Measurements from ENCODE around the gene CIDEA. TPM values are rescaled to one million over a fixed set of nuclear protein-coding genes. Genes with fewer than 3 reads are reported as not detected.
A peak's percentile ranks its signal among the peaks of the same experiment; 100 is the strongest.

CIDEA gene
- total RNA-seq, 1 experiment from 2014 or later = not detected

DNA sequence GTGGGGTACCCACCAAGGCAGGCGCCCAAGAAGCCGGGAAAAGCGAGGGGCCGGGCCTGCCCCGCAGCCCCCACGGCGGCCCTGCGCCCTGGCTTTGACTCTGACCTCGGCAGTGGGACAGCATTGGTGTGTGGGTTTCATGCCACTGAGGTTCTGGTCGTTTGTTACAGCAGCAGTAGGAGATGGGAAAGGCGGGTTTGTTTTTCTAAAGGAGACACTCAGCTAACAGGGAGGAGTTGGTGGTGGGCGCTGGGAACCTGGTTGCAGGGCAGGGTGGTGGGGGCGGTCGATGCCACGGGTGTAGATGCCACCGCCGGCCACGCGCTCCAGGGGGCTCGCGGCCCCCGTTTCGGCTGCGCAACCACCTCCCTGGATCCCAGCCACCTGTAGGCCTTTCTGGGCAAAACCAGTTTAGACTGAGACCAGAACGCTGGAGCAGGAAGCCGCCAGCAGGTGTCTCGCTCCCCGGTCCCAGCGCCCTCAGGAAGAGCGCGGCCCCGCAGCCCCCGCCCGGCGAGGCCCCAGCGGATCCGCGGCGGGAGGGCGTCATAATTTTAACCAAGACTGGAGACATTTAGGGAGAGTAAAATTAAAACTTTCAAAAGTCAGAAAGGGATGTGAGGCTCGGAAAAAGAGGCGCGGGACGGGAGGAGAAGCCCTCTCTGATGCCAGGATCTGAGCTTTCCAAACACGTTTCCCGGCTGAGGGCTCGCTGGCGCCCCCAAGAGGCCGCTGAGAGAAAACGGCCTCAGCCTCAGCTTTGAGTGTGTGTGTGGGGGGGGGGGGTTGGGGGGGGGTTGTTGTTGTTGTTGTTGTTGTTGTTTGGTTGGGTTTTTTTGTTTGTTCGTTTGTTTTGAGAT is 17.4 kb downstream of the CIDEA start:
- Mint-ChIP-seq H3K27ac (peak overlapping the region in 1 of 3 experiments; percentile 86; a peak in 1 of 7 replicates), H3K9me3 (no peaks in the 10 kb centered on the region), H3K36me3 (ENCODE audit: insufficient read depth in 1 of 3, low read depth in 3 of 3) (no peaks in the 10 kb centered on the region), H3K27me3 (ENCODE audit: low read depth) (no peaks in the 10 kb centered on the region; the same call in 1 of the 2 replicates), H3K4me1 (peaks cover 5 to 11% of the 10 kb centered on the region in 2 experiments; a peak in 3 of 4 replicates), H3K4me3 (peak overlapping the region; percentile 77 to 79)
- TF ChIP-seq, protein P1, sequence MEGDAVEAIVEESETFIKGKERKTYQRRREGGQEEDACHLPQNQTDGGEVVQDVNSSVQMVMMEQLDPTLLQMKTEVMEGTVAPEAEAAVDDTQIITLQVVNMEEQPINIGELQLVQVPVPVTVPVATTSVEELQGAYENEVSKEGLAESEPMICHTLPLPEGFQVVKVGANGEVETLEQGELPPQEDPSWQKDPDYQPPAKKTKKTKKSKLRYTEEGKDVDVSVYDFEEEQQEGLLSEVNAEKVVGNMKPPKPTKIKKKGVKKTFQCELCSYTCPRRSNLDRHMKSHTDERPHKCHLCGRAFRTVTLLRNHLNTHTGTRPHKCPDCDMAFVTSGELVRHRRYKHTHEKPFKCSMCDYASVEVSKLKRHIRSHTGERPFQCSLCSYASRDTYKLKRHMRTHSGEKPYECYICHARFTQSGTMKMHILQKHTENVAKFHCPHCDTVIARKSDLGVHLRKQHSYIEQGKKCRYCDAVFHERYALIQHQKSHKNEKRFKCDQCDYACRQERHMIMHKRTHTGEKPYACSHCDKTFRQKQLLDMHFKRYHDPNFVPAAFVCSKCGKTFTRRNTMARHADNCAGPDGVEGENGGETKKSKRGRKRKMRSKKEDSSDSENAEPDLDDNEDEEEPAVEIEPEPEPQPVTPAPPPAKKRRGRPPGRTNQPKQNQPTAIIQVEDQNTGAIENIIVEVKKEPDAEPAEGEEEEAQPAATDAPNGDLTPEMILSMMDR (conservative IDR thresholded peaks at IDR 0.05) = peak; percentile 85
- no peak overlapping the region for H4K91ac ChIP-seq (ENCODE audit: insufficient read length, low read depth, low read length)
- peak overlapping the region; percentile 83 for H3K18ac ChIP-seq (ENCODE audit: insufficient read length, low read depth, low read length)
- peak overlapping the region; percentile 30 for H3K4me2 ChIP-seq (ENCODE audit: insufficient read depth, insufficient read length, low read length)
- no peak overlapping the region for H2AK5ac ChIP-seq (ENCODE audit: insufficient read length, low read length)
- no peak overlapping the region for H2BK20ac ChIP-seq (ENCODE audit: low read depth, low read length, poor library complexity, severe bottlenecking)
- H3K27ac ChIP-seq (ENCODE audit: insufficient read length, low read depth, low read length) = no peak overlapping the region
- peak overlapping the region; percentile 88; the same call in 1 of the 2 replicates for H3K14ac ChIP-seq (ENCODE audit: insufficient read depth, low read length)
- H3K79me2 ChIP-seq (ENCODE audit: insufficient read depth, low read length) = no peaks in the 10 kb centered on the region
- no peak overlapping the region for H3K23ac ChIP-seq (ENCODE audit: insufficient read length, low read depth, low read length)
- no peak overlapping the region for H4K5ac ChIP-seq (ENCODE audit: insufficient read length, low read depth, low read length)
- H3K23me2 ChIP-seq (ENCODE audit: insufficient read length, low read depth, low read length, poor library complexity, severe bottlenecking) = peaks cover 2% of the 10 kb centered on the region
- no peak overlapping the region for H2BK5ac ChIP-seq (ENCODE audit: insufficient read length, low read length)
- no CpG with 5 or more reads among the region's 51 CpGs for WGBS (ENCODE audit: extremely low coverage, insufficient read length, low lambda C conversion rate)
- no peak overlapping the region for H2BK12ac ChIP-seq (ENCODE audit: insufficient read length, low read depth, low read length)
- peak overlapping the region; percentile 64 for H2BK120ac ChIP-seq (ENCODE audit: low read depth, low read length, poor library complexity, severe bottlenecking)
- H3K9ac ChIP-seq (ENCODE audit: extremely low read depth, insufficient read length, low read length) = no peak overlapping the region
- no peaks in the 10 kb centered on the region; the same call in 1 of the 2 replicates for H3K4me1 ChIP-seq (ENCODE audit: insufficient read depth, low read length)
- H3K27me3 ChIP-seq (ENCODE audit: insufficient read depth, low read length) = no peaks in the 10 kb centered on the region
- no peaks in the 10 kb centered on the region for H4K20me1 ChIP-seq (ENCODE audit: control insufficient read depth, insufficient read depth, insufficient read length)
- peak; percentile 86 for DNase-seq
- H2BK15ac ChIP-seq (ENCODE audit: low read depth, low read length) = no peak overlapping the region
- no peak overlapping the region for H4K8ac ChIP-seq (replicated peaks; ENCODE audit: insufficient read length, low read depth, low read length)
- no peaks in the 10 kb centered on the region for H3K79me1 ChIP-seq (ENCODE audit: insufficient read depth, low read depth, low read length, poor library complexity, severe bottlenecking)
- no peak overlapping the region for H2AFZ ChIP-seq (ENCODE audit: low read length)
- no peak overlapping the region for H3T11ph ChIP-seq (ENCODE audit: low read length)
- no peak overlapping the region for H3K56ac ChIP-seq (ENCODE audit: insufficient read length, low read depth, low read length)
- H3K9me3 ChIP-seq (ENCODE audit: control insufficient read depth, low read depth, low read length) = no peaks in the 10 kb centered on the region
- no peak overlapping the region for H3K4ac ChIP-seq (ENCODE audit: low read depth, low read length)
